Measurements from ENCODE around the gene PCDHB1.
"Not testable (repeated sequence)": the region's sequence is repeated elsewhere in the genome, so short reads cannot be mapped to it uniquely, and the experiment has no call there.

Gene PCDHB1

DNA sequence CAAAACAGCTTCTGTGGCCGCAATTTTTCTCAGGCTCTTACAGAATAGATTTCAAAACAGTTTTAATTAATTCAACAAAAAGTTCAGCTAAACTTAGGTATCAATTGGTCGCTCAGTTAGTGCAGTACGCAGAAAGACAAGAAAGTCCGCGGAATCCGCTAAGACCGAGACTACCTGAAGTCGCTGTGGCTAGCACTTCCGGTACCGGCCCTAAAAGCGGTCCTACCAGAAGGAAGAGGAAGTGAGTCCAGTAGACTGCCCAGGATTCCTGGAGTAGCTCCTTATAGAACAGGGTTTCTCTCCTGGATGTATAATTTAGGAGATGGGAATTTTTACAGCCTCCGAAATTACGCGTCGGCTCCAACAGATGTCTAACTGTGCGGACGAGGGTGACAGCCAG lies 26.7 kb downstream of the PCDHB1 start:
- no peak overlapping the region for H3K4me3 ChIP-seq
- no peak overlapping the region for H3K27ac ChIP-seq
- H3K4me2 ChIP-seq = no peak overlapping the region
- H3K9me3 ChIP-seq = peaks cover 14% of the 10 kb centered on the region; the same call in 1 of the 2 replicates
- no peaks in the 10 kb centered on the region for H3K36me3 ChIP-seq
- no peaks in the 10 kb centered on the region for H4K20me1 ChIP-seq
- no peaks in the 10 kb centered on the region for H3K4me1 ChIP-seq
- H3K27me3 ChIP-seq = no peaks in the 10 kb centered on the region
- TF ChIP-seq Cebpa-rat (IDR thresholded peaks at IDR 0.05) = no peak
- H3K9ac ChIP-seq = no peak overlapping the region

GRCh38 chr5:141082228-141082627 lies 31.1 kb downstream of the PCDHB1 start:
- no peaks in the 10 kb centered on the region for H3K36me3 ChIP-seq
- no peak overlapping the region for H3K9ac ChIP-seq
- TF ChIP-seq Cebpa-rat (IDR thresholded peaks at IDR 0.05) = no peak
- H3K27ac ChIP-seq = no peak overlapping the region
- H3K9me3 ChIP-seq = peaks cover 12% of the 10 kb centered on the region; the same call in 1 of the 2 replicates
- H3K27me3 ChIP-seq = no peaks in the 10 kb centered on the region
- H3K4me1 ChIP-seq = no peaks in the 10 kb centered on the region
- H4K20me1 ChIP-seq = no peaks in the 10 kb centered on the region
- no peak overlapping the region for H3K4me2 ChIP-seq
- H3K4me3 ChIP-seq = no peak overlapping the region

DNA sequence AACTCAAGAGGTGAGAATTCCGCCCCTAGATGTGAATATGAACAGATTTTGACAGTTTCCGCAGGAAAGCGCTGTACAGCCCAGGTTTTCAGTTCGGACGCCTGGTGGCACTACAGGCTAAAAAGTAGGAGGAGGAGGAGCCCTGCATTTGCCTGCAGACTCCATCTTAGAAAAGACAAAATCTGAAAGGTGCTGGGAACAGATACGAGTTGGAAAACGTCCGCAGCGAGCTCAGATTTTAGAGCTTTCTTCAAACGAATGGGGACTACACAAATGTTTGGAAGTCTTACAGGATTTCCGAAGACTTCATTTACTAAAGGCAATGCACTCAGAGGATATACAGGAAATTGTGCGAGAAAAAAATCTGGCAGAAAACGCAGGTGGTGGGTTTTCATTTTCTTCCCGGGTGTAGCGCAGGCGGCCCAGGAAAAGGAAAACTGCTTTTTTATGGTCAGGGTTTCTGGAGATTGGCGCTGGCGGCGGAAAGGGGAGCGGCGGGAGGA lies 33.4 kb downstream of the PCDHB1 start:
- TF ChIP-seq Cebpa-rat (IDR thresholded peaks at IDR 0.05) = no peak
- H3K9ac ChIP-seq = no peak overlapping the region
- H4K20me1 ChIP-seq = no peaks in the 10 kb centered on the region
- no peaks in the 10 kb centered on the region for H3K27me3 ChIP-seq
- H3K4me3 ChIP-seq = no peak overlapping the region
- no peak overlapping the region for H3K4me2 ChIP-seq
- no peaks in the 10 kb centered on the region for H3K4me1 ChIP-seq
- H3K36me3 ChIP-seq = no peaks in the 10 kb centered on the region
- H3K27ac ChIP-seq = no peak overlapping the region
- no peaks in the 10 kb centered on the region for H3K9me3 ChIP-seq

- no peak within 1 kb of the TSS for H3K4me2 ChIP-seq
- no peak within 1 kb of the TSS for H3K9ac ChIP-seq
- no peaks in the 10 kb centered on the region for H4K20me1 ChIP-seq
- no peak within 1 kb of the TSS for H3K27ac ChIP-seq
- no peaks in the 10 kb centered on the region for H3K36me3 ChIP-seq
- H3K4me1 ChIP-seq = no peaks in the 10 kb centered on the region
- peaks cover 18% of the 10 kb centered on the region for H3K9me3 ChIP-seq
- H3K27me3 ChIP-seq = no peaks in the 10 kb centered on the region
- H3K4me3 ChIP-seq = no peak within 1 kb of the TSS
- no peak for TF ChIP-seq Cebpa-rat (IDR thresholded peaks at IDR 0.05)
Measured at GRCh38 chr5:141094481-141095262, 43.5 kb downstream of the PCDHB1 start, which contains the start of gene PCDHB2. PCDHB2 (plus strand) TSS chr5:141094615; CDS start chr5:141094791, 176 bp downstream.

DNA sequence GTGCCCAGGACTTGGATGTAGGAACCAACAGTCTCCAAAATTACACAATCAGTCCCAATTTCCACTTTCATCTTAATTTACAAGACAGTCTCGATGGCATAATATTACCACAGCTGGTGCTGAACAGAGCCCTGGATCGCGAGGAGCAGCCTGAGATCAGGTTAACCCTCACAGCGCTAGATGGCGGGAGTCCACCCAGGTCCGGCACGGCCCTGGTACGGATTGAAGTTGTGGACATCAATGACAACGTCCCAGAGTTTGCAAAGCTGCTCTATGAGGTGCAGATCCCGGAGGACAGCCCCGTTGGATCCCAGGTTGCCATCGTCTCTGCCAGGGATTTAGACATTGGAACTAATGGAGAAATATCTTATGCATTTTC lies 44.1 kb downstream of the PCDHB1 start:
- no peak overlapping the region for H3K27ac ChIP-seq
- TF ChIP-seq Cebpa-rat (IDR thresholded peaks at IDR 0.05) = no peak
- H3K4me3 ChIP-seq = no peak overlapping the region
- no peak overlapping the region for H3K4me2 ChIP-seq
- H4K20me1 ChIP-seq = no peaks in the 10 kb centered on the region
- H3K4me1 ChIP-seq = no peaks in the 10 kb centered on the region
- peaks cover 19% of the 10 kb centered on the region for H3K9me3 ChIP-seq
- H3K9ac ChIP-seq = no peak overlapping the region
- no peaks in the 10 kb centered on the region for H3K36me3 ChIP-seq
- H3K27me3 ChIP-seq = no peaks in the 10 kb centered on the region

DNA sequence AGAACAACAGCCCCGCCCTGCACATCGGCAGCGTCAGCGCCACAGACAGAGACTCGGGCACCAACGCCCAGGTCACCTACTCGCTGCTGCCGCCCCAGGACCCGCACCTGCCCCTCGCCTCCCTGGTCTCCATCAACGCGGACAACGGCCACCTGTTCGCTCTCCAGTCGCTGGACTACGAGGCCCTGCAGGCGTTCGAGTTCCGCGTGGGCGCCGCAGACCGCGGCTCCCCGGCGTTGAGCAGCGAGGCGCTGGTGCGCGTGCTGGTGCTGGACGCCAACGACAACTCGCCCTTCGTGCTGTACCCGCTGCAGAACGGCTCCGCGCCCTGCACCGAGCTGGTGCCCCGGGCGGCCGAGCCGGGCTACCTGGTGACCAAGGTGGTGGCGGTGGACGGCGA lies 45.0 kb downstream of the PCDHB1 start:
- H3K9me3 ChIP-seq = peaks cover 29% of the 10 kb centered on the region
- H3K36me3 ChIP-seq, H3K27me3 ChIP-seq, H3K4me1 ChIP-seq, H3K27ac ChIP-seq, H3K4me3 ChIP-seq, H3K4me2 ChIP-seq, H3K9ac ChIP-seq, H4K20me1 ChIP-seq: not testable (repeated sequence)

DNA sequence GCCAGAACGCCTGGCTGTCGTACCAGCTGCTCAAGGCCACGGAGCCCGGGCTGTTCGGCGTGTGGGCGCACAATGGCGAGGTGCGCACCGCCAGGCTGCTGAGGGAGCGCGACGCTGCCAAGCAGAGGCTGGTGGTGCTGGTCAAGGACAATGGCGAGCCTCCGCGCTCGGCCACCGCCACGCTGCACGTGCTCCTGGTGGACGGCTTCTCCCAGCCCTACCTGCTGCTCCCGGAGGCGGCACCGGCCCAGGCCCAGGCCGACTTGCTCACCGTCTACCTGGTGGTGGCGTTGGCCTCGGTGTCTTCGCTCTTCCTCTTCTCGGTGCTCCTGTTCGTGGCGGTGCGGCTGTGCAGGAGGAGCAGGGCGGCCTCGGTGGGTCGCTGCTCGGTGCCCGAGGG lies 45.4 kb downstream of the PCDHB1 start:
- H3K27ac ChIP-seq, H4K20me1 ChIP-seq, H3K27me3 ChIP-seq, H3K4me2 ChIP-seq, H3K4me1 ChIP-seq, H3K36me3 ChIP-seq, H3K9ac ChIP-seq, H3K4me3 ChIP-seq: not testable (repeated sequence)
- H3K9me3 ChIP-seq = peaks cover 33% of the 10 kb centered on the region

DNA sequence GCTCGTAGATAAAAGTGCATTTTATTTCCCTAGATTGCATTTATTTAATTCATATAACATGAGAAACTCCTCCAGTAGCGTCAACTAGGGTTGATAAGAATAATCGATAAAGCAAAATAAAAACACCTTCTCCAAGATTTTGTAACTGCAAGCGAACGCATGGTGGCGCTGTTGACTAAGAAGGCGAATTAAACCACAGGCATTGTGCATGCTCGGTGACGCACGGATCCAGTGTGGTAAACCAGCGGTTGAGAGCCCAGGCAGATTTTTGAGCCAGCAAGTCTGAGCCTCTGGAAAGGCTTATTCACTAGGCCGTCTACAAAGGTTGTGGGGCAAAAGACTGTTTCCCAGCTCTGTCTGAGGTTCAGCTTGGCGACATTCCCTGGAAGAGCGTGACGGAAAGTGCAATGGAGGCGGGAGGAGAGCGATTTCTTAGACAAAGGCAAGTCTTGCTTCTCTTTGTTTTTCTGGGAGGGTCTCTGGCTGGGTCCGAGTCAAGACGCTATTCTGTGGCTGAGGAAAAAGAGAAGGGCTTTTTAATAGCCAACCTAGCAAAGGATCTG lies 49.1 kb downstream of the PCDHB1 start, which contains the start of gene PCDHB3:
TSS of gene PCDHB3 (plus strand) at position 231 of the 563 bp plus-strand sequence. CDS start at position 408, 177 bp downstream.
- H3K4me3 ChIP-seq = peak within 1 kb of the TSS; percentile 14; the same call in 1 of the 2 replicates
- H3K27me3 ChIP-seq = no peaks in the 10 kb centered on the region
- TF ChIP-seq Cebpa-rat (IDR thresholded peaks at IDR 0.05) = no peak
- H3K36me3 ChIP-seq = no peaks in the 10 kb centered on the region
- H3K27ac ChIP-seq = no peak within 1 kb of the TSS
- H4K20me1 ChIP-seq = no peaks in the 10 kb centered on the region
- peaks cover 32% of the 10 kb centered on the region for H3K9me3 ChIP-seq
- no peak within 1 kb of the TSS for H3K9ac ChIP-seq
- H3K4me1 ChIP-seq = no peaks in the 10 kb centered on the region
- no peak within 1 kb of the TSS for H3K4me2 ChIP-seq

DNA sequence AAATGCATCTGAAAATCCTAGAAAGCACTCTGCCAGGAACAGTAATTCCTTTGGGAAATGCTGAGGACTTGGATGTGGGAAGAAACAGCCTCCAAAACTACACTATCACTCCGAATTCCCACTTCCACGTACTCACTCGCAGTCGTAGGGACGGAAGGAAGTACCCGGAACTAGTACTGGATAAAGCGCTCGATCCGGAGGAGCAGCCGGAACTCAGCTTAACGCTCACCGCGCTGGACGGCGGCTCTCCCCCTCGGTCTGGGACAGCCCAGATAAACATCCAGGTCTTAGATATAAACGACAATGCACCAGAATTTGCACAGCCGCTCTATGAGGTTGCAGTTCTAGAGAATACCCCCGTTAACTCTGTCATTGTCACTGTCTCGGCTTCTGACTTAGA lies 49.9 kb downstream of the PCDHB1 start:
- peaks cover 25% of the 10 kb centered on the region for H3K9me3 ChIP-seq
- no peak overlapping the region for H3K4me2 ChIP-seq
- H3K4me3 ChIP-seq = no peak overlapping the region
- TF ChIP-seq Cebpa-rat (IDR thresholded peaks at IDR 0.05) = no peak
- no peaks in the 10 kb centered on the region for H3K27me3 ChIP-seq
- H4K20me1 ChIP-seq = no peaks in the 10 kb centered on the region
- H3K36me3 ChIP-seq = no peaks in the 10 kb centered on the region
- H3K4me1 ChIP-seq = no peaks in the 10 kb centered on the region
- H3K9ac ChIP-seq = no peak overlapping the region
- H3K27ac ChIP-seq = no peak overlapping the region

GRCh38 chr5:141102070-141102469 lies 50.9 kb downstream of the PCDHB1 start:
- not testable (repeated sequence) for H3K27me3 ChIP-seq, H4K20me1 ChIP-seq, H3K4me2 ChIP-seq, H3K4me1 ChIP-seq, H3K4me3 ChIP-seq, H3K36me3 ChIP-seq, H3K9ac ChIP-seq, H3K27ac ChIP-seq
- peaks cover 25% of the 10 kb centered on the region for H3K9me3 ChIP-seq

DNA sequence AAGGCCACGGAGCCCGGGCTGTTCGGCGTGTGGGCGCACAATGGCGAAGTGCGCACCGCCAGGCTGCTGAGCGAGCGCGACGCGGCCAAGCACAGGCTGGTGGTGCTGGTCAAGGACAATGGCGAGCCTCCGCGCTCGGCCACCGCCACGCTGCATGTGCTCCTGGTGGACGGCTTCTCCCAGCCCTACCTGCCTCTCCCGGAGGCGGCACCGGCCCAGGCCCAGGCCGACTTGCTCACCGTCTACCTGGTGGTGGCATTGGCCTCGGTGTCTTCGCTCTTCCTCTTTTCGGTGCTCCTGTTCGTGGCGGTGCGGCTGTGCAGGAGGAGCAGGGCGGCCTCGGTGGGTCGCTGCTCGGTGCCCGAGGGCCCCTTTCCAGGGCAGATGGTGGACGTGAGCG lies 51.3 kb downstream of the PCDHB1 start:
- H3K36me3 ChIP-seq, H3K27me3 ChIP-seq, H3K4me3 ChIP-seq, H3K4me2 ChIP-seq, H3K9ac ChIP-seq, H4K20me1 ChIP-seq, H3K27ac ChIP-seq, H3K4me1 ChIP-seq: not testable (repeated sequence)
- H3K9me3 ChIP-seq = peaks cover 25% of the 10 kb centered on the region
